Choroid plexus epithelial cell (primary cell): Measurements from ENCODE around the gene MCF2L2.

ENCODE experiments used
- DNase-seq: peaks from one replicate; pipeline ENCODE4 v3.0.0-alpha.2; 2010; ENCODE audit warnings: low read depth
- H3K4me3 ChIP-seq: 2 replicates; pipeline ENCODE4 v1.5.1; 2011; ENCODE audit warnings: low read depth, mild to moderate bottlenecking, control low read depth, low read length, moderate library complexity
- TF ChIP-seq, protein P1 (sequence below): conservative IDR thresholded peaks from 2 replicates; pipeline ENCODE4 v1.5.1; 2011; ENCODE audit warnings: low read depth, mild to moderate bottlenecking, control low read depth, inconsistent platforms, low read length, moderate library complexity

Gene MCF2L2

DNA sequence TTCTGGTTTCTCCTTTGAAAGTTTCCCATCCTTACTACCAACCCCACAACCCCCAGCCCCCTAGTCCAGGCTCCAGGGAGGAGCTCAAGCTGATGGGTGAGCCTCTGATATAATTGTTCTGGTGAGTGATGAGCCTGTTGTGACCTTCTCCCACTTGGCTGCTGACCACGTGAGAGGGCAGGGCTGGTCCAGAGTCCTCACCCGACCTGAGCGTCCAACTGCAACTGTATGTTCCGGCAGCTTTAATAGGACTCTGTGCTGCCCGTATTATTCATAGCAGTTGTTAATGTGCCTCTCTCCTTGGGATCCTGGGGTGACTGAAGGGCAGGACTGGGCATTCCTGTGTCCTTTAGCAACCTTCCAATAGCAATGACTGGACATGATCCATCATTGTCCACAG is 119.1 kb downstream of the MCF2L2 start:
- no peak overlapping the region for H3K4me3 ChIP-seq
- DNase-seq = no peak
- TF ChIP-seq, protein P1, sequence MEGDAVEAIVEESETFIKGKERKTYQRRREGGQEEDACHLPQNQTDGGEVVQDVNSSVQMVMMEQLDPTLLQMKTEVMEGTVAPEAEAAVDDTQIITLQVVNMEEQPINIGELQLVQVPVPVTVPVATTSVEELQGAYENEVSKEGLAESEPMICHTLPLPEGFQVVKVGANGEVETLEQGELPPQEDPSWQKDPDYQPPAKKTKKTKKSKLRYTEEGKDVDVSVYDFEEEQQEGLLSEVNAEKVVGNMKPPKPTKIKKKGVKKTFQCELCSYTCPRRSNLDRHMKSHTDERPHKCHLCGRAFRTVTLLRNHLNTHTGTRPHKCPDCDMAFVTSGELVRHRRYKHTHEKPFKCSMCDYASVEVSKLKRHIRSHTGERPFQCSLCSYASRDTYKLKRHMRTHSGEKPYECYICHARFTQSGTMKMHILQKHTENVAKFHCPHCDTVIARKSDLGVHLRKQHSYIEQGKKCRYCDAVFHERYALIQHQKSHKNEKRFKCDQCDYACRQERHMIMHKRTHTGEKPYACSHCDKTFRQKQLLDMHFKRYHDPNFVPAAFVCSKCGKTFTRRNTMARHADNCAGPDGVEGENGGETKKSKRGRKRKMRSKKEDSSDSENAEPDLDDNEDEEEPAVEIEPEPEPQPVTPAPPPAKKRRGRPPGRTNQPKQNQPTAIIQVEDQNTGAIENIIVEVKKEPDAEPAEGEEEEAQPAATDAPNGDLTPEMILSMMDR = no peak

DNA sequence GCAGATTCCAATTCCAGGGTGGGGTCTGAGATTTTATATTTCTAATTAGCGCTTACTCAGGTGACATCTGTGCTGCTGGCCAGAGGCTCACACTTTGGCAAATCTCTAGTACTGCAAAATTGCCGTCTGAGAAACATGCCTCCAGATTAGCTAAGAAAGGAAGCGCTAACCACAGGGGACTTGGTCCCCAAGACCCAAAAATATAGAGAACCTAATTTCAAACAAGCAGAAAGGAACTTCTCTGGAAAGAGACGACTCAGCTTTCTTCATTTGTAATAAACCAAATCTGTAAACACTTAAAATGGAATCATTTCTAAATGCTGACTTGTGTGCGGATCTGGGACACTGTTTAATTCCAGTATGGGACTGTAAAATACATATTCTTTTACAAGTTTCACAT is 119.7 kb downstream of the MCF2L2 start:
- no peak for DNase-seq
- TF ChIP-seq, protein P1 = no peak
- no peak overlapping the region for H3K4me3 ChIP-seq

DNA sequence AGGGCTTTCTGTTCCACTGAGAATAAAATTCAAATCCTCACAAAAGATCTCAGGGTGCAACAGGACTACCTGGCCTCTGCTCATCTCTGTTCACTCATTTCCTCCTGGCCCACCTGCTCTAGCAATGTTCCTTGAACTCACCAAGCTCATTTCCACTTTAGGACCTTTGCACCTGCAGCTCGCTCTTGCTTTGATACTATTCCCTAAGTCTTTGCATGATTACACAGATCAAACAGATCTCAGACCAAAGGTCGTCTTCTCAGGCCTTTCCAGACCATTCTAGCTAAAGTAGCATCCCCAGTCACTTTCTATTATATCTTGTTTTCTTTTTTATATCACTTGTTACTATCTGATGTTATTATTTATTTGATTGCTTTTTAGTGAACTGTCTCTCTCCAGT is 120.7 kb downstream of the MCF2L2 start:
- no peak for DNase-seq
- no peak overlapping the region for H3K4me3 ChIP-seq
- TF ChIP-seq, protein P1 = no peak

DNA sequence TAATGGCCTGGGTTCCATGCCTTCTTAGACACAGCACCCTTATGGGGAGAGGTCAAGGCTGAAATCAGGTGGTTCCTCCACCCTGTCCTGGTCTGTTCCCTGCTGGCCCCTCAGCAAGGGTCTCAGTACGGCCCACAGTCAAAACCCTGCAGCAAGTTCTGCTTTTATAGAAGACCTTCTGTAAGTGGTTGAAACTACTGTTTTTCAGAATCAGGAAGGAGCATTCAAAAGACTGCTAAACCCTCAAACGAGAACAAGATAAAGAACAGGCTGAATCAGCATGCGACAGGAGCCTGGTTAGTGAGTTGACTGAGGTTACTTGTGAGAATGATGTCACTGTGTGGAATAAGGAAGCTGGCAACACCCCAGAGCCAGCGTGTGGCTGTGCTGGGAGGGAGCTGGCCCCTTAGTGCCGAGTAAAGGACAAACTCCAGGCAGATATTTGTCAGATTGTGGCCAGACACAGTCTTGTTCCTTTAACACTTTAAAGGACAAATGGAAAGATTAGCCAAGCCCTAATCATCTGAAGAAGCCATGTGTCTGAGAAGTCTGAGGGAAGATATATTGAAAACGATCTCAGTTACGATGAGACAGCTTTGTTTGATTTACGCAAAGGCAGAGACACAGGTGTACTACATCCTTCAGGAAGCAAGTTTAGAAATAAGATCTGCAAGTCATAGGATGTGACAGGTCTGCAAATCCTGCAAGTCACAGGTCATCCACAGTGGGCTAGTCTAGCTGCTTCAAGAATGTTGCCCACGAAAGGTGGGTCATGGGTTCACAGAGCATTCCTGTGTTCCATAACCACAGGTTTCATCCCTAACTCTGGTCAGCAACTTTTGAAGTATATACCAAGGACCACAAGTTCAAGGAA is 121.4 kb downstream of the MCF2L2 start:
- TF ChIP-seq, protein P1 = no peak
- DNase-seq = peak; percentile 77

DNA sequence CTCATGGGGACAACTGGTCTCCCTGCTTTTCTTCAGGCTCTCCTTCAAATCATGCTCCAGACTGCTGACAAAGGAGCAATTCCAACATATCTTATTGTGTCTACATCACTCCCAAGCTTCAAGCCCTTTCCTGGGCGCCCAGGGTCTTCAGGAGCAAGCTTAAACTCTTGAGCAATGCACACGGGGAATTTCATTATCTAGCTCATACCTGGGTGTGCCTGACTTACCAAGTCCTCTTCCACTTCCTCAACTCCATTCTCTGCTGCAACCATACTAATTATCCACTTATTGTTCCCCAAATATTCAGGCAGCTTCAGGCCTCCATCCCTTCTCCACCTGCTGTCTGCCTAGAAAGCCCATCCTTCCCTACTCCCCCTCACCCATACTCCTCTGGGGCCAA is 124.7 kb downstream of the MCF2L2 start:
- H3K4me3 ChIP-seq = no peak overlapping the region
- DNase-seq = no peak
- TF ChIP-seq, protein P1 = no peak

More for the DNA sequence above, 121.4 kb downstream of the MCF2L2 start:
- no peak overlapping the region for H3K4me3 ChIP-seq

DNA sequence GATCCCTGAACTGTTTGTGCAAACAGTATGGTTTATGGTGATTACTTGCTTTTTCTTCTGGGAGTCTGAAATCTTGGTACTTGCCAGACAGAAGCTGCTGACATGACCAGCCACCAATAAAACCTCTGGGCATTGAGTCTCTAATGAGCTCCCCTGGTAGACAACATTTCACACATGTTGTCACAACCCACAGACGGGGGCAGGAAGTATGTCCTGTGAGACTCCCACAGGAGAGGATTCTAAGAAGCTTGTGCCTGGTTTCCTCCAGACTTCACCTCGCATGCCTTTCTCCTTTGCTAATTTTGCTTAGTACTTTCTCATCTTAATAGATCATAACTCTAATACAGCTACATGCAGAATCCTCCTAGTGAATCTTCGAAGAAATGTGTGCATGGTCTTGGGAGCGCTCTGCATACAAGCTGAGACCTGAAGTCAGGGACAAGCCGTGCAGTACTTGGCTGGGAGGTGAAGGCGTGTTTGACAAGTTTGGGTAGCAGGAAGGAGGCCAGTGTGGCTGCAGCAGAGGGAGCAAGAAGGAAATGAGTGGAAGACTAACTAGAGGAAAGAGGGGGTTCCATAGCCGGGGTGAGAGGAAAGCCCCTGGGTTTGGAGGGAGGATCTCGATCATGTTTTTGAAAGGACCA is 126.4 kb downstream of the MCF2L2 start:
- no peak overlapping the region for H3K4me3 ChIP-seq
- TF ChIP-seq, protein P1 = no peak
- peak; percentile 61 for DNase-seq

DNA sequence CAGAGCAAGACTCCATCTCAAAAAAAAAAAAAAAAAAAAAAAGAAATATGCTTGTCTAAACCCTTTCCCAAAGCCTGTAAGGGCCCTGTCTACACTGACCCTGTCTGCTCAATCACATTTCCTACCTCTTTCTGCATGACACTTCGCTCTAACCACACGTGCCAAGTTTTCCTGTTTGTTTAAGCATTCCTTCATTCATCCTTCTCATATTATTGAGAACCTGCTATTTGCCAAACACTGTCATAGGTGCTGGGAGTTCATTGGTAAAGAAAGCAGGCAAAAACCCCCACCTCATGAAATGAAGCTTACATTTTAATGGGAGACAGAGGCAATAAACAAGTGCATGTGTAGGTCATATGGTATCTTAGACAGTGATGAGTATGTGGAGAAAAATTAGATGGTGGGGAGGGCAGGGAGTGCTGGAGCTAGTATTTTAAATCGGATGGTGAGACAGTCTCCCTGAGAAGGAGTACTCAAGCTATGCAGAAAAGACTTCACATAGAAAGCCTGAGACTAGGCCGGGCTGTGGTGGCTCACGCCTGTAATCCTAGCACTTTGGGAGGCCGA is 127.3 kb downstream of the MCF2L2 start:
- peak; percentile 62 for DNase-seq
- H3K4me3 ChIP-seq = no peak overlapping the region
- TF ChIP-seq, protein P1 = no peak
